ENCODE measurements around the gene USP7.

USP7 gene

GRCh38 chr16:8855051-8855786, 108.5 kb downstream of the USP7 start:
- DNase-seq (ENCODE audit: extremely low spot score): no peak
- CTCF ChIA-PET: no interaction called here
- no peak for TF ChIP-seq TARDBP (IDR thresholded peaks at IDR 0.05)
- POLR2A ChIA-PET: interaction anchor here (1.4 kb wide), 1 partner anchor 13 kb away, joined by 4 read pairs; the partner anchor contains the start of gene CARHSP1

DNA sequence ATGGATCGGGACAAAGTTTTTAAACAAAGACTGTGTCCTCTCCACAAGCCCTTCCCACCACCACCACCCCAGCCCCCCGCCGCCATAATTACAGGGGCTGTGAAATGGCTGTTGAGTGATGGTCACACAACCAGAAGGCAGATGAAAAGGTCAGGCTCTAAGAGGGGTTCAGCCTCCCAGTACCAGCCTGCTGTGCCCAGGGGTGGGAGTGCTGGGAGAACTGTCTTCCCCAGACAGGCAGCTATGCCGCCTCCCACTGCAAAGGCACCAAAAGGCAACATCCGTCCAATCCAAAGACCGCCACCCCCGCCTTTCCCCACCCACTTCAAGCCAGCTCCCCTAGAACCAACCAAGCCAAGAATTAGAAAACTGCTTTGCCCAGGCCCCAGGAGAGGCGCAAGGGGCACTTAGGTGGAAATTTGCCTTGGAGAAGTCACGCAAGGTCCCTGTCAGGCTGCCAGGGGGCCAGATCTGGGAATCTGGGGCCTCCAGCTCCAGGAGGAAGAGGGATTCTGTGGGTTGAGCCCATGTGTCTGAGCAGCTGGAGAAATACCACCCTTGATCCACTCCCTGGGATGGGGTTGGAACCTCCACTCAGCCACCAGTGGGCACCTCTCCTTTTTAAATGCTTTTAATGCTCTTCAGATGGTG, 109.3 kb downstream of the USP7 start:
- CTCF ChIA-PET: no interaction called here
- TF ChIP-seq BHLHE40 (IDR thresholded peaks at IDR 0.05; ENCODE audit: borderline replicate concordance) (no peak), SP1 (IDR thresholded peaks at IDR 0.05) (no peak), L3MBTL2 (conservative IDR thresholded peaks at IDR 0.05) (no peak), LEF1 (IDR thresholded peaks at IDR 0.05; ENCODE audit: borderline replicate concordance) (no peak), ELF4 (IDR thresholded peaks at IDR 0.05) (no peak), TARDBP (IDR thresholded peaks at IDR 0.05) (no peak)
- POLR2A ChIA-PET: interaction anchor here (1.4 kb wide), 1 partner anchor 10 kb away, joined by 3 read pairs; no protein-coding TSS in a partner anchor
- DNase-seq (ENCODE audit: extremely low spot score): no peak

DNA sequence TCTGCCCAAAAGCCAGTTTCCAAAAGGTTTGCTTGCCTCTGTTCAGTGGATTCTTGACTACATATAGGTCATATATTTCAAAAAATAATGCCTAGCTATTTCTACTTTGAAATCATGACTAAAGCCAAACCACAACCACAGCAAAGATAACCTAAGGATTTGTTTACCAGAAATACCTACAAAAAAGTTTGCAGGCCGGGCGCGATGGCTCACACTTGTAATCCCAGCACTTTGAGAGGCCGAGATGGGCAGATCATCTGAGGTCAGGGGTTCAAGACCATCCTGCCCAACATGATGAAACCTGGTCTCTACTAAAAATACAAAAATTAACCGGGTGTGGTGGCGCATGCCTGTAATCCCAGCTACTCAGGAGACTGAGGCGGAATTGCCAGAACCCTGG, 110.1 kb downstream of the USP7 start:
- TF ChIP-seq FOXM1 (IDR thresholded peaks at IDR 0.05; ENCODE audit: borderline replicate concordance): no peak
- CTCF ChIA-PET: no interaction called here
- POLR2A ChIA-PET: interaction anchor here (1.4 kb wide), 1 partner anchor 11 kb away, joined by 3 read pairs; no protein-coding TSS in a partner anchor
- no peak for DNase-seq (ENCODE audit: extremely low spot score)

DNA sequence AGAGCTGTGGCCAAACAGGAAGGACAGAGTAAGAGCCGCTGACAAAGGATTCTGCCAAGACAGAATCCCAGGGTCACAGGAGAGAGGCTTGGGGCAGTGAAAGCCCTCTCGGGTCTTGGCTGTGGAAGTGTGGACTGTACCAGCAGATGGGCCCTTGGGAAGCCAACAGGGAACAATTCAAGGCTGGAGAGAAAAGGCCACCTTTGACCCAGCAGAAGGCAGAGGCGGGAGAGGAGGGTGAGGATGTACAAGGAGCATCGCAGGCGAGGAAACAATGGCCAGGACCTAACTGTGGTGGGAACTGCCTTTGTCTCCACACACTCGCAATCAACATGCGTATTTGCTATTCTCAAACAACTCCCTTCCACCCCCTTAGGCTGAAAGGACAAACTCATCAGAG, 110.6 kb downstream of the USP7 start:
- POLR2A ChIA-PET: interaction anchor here (1.4 kb wide), 1 partner anchor 12 kb away, joined by 3 read pairs; no protein-coding TSS in a partner anchor
- no peak for DNase-seq (ENCODE audit: extremely low spot score)
- CTCF ChIA-PET: no interaction called here
- TF ChIP-seq FOXA1 (IDR thresholded peaks at IDR 0.05) (no peak), FOXM1 (IDR thresholded peaks at IDR 0.05; ENCODE audit: borderline replicate concordance) (no peak), ARNT (IDR thresholded peaks at IDR 0.05) (no peak), SP1 (IDR thresholded peaks at IDR 0.05) (no peak), ZNF384 (IDR thresholded peaks at IDR 0.05) (no peak), NFRKB (IDR thresholded peaks at IDR 0.05) (no peak), TARDBP (IDR thresholded peaks at IDR 0.05) (no peak), FOXK2 (IDR thresholded peaks at IDR 0.05) (no peak), ELF4 (IDR thresholded peaks at IDR 0.05) (no peak), PKNOX1 (IDR thresholded peaks at IDR 0.05) (no peak), L3MBTL2 (conservative IDR thresholded peaks at IDR 0.05) (no peak)

DNA sequence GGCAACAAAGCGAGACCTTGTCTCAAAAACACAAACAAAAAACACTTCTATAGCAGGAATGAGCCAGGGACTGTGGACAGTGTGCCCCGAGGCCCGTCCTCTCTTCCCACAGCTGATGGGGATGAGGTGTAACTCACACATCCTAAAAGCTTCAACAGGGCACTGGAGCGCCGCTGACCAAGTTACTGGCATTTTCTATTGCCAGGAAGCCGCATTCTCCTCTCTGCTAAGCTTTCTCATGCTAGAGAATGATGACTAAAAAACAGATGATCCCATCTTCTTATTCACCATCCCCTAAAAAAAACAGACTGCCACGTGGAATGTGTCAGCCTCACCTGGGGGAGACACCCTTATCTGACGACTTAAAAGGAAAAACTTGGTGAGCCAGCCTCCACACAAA, 111.2 kb downstream of the USP7 start:
- TF ChIP-seq FOXM1 (IDR thresholded peaks at IDR 0.05; ENCODE audit: borderline replicate concordance) (no peak), PKNOX1 (IDR thresholded peaks at IDR 0.05) (no peak), ARNT (IDR thresholded peaks at IDR 0.05) (no peak), BHLHE40 (IDR thresholded peaks at IDR 0.05; ENCODE audit: borderline replicate concordance) (no peak), TARDBP (IDR thresholded peaks at IDR 0.05) (no peak), SUZ12 (IDR thresholded peaks at IDR 0.05) (no peak), CTBP1 (IDR thresholded peaks at IDR 0.05; ENCODE audit: borderline replicate concordance) (no peak), HDGF (IDR thresholded peaks at IDR 0.05; ENCODE audit: borderline replicate concordance) (no peak)
- ChIA-PET POLR2A (no interaction called here), CTCF (no interaction called here)
- no peak for DNase-seq (ENCODE audit: extremely low spot score)

DNA sequence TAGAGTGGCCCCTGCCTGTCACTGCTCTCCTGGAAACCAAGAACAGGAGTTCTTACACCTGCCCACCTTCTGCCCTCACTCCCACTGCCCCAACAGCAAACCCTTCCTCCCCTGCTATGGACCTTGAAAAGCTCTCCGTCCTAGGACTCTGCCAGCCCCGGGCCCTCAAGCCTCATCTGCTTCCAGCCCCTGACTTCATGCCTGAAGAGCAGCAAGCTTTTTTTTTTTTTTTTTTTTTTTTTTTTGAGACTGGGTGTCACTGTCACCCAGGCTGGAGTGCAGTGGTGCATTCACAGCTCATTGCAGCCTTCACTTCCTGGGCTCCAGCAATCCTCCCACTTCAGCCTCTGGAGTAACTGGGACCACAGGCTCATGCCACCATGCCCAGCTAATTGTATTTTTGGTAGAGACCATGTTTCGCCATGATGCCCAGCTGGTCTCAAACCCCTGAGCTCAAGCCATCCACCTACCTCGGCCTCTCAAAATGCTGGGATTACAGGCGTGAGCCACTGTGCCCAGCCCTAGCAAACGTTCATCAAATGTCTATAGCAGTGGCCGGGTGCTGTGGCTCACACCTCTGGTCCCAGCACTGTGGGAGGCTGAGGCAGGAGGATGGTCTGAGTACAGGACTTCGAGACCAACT, 111.8 kb downstream of the USP7 start:
- ChIA-PET CTCF (no interaction called here), POLR2A (interaction anchor here (1.4 kb wide), 1 partner anchor 17 kb away, joined by 5 read pairs; the partner anchor contains the start of gene CARHSP1)
- DNase-seq (ENCODE audit: extremely low spot score): no peak
- TF ChIP-seq SUZ12 (IDR thresholded peaks at IDR 0.05) (no peak), BHLHE40 (IDR thresholded peaks at IDR 0.05; ENCODE audit: borderline replicate concordance) (no peak), FOXK2 (IDR thresholded peaks at IDR 0.05) (no peak), ELF4 (IDR thresholded peaks at IDR 0.05) (no peak), SP1 (IDR thresholded peaks at IDR 0.05) (no peak)

- POLR2A ChIA-PET: no interaction called here
- TF ChIP-seq FOXM1 (IDR thresholded peaks at IDR 0.05; ENCODE audit: borderline replicate concordance) (no peak), L3MBTL2 (conservative IDR thresholded peaks at IDR 0.05) (no peak), SP1 (IDR thresholded peaks at IDR 0.05) (no peak), BHLHE40 (IDR thresholded peaks at IDR 0.05; ENCODE audit: borderline replicate concordance) (no peak), LEF1 (IDR thresholded peaks at IDR 0.05; ENCODE audit: borderline replicate concordance) (no peak), ARNT (IDR thresholded peaks at IDR 0.05) (no peak), ZNF384 (IDR thresholded peaks at IDR 0.05) (no peak), TARDBP (IDR thresholded peaks at IDR 0.05) (no peak)
Observed at GRCh38 chr16:8850279-8850885, 113.3 kb downstream of the USP7 start.

More at GRCh38 chr16:8850279-8850885, 113.3 kb downstream of the USP7 start:
- DNase-seq (ENCODE audit: extremely low spot score): no peak
- CTCF ChIA-PET: no interaction called here

Measured in HEK293T (cell line).